Ishikawa (cell line): ENCODE measurements around the gene TMSB4X.

Experiments used
- CREB1 ChIP-seq: IDR thresholded peaks from 2 replicates; pipeline ENCODE4 v1.6.1; 2012; ENCODE audit warnings: low read depth
- RAD21 ChIP-seq: IDR thresholded peaks from 2 replicates; pipeline ENCODE4 v1.6.1; 2012; ENCODE audit warnings: low read depth
- REST ChIP-seq: IDR thresholded peaks from 2 replicates; pipeline ENCODE4 v1.6.1; 2012; ENCODE audit warnings: low read depth, mild to moderate bottlenecking
- TAF1 ChIP-seq: IDR thresholded peaks from 2 replicates; pipeline ENCODE4 v1.6.1; 2012; ENCODE audit warnings: low read depth, mild to moderate bottlenecking
- TCF12 ChIP-seq: IDR thresholded peaks from 2 replicates; pipeline ENCODE4 v1.6.1; 2012; ENCODE audit warnings: low read depth
- ZBTB7A ChIP-seq: IDR thresholded peaks from 2 replicates; pipeline ENCODE4 v1.6.1; 2012; ENCODE audit warnings: low read depth

DNA sequence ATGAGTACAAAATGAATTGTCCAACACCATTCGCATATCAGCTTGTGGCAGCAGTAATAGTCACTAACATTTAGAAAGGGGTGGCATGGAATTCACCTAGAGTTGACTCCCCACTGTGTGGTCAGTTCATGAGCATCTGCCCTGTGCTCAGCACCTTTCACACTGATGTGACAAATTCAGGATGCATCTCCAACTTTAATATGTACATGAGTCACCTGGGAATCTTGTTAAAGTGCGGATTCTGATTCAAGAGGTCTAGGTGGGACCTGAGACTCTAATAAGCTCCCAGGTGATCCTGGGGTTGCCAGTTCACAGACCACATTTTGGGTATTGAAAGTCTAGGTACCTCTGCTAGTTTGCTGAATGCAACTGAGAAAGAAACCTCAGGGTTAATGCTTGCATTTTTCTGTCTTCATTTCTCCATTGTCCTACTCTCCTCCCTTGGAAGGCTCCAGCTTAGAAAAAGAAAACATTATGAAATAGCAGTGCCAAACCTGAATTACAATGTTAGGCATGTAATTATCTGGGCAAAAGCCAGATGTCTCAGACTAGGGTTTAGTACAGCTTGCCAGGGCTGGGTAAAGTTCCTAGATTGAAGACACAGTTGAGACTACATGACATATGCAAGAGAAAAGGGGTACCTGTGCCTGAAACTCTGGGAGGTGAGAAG, 32.7 kb downstream of the TMSB4X start:
- TF ChIP-seq REST (no peak), TAF1 (no peak), ZBTB7A (no peak), CREB1 (no peak), TCF12 (no peak), RAD21 (no peak)
